ENCODE results near the gene WFIKKN1.

Gene WFIKKN1

GRCh38 chr16:630815-631405 lies at the start of gene WFIKKN1:
TSS of gene WFIKKN1 (plus strand) at chr16:630985. CDS start at chr16:631254, 269 bp downstream.
- H3K27me3 ChIP-seq (ENCODE audit: control insufficient read depth, insufficient read depth, low read length) = no peaks in the 10 kb centered on the region
- H3K9me3 ChIP-seq (ENCODE audit: control insufficient read depth, low read depth, low read length) = no peaks in the 10 kb centered on the region
- peak within 1 kb of the TSS; percentile 41 for H3K27ac ChIP-seq (ENCODE audit: low read length)
- H3K9ac ChIP-seq (ENCODE audit: low read length) = peak within 1 kb of the TSS; percentile 24
- H3K4me1 ChIP-seq (ENCODE audit: control insufficient read depth, low read depth, low read length) = peaks cover 11% of the 10 kb centered on the region
- no peaks in the 10 kb centered on the region for H3K36me3 ChIP-seq (ENCODE audit: control insufficient read depth, low read depth, low read length)
- peak within 1 kb of the TSS; percentile 34 for H3K4me3 ChIP-seq (ENCODE audit: low read length)

GRCh38 chr16:582218-582613 lies 48.6 kb upstream of the WFIKKN1 start:
- H3K27ac ChIP-seq (ENCODE audit: low read length) = no peak overlapping the region
- no peak overlapping the region for H3K9ac ChIP-seq (ENCODE audit: low read length)
- no peaks in the 10 kb centered on the region for H3K9me3 ChIP-seq (ENCODE audit: control insufficient read depth, low read depth, low read length)
- H3K4me1 ChIP-seq (ENCODE audit: control insufficient read depth, low read depth, low read length) = peaks cover 11% of the 10 kb centered on the region
- no peak overlapping the region for H3K4me3 ChIP-seq (ENCODE audit: low read length)
- no peaks in the 10 kb centered on the region for H3K36me3 ChIP-seq (ENCODE audit: control insufficient read depth, low read depth, low read length)
- peaks cover 21% of the 10 kb centered on the region for H3K27me3 ChIP-seq (ENCODE audit: control insufficient read depth, insufficient read depth, low read length)

- H3K9me3 ChIP-seq (ENCODE audit: control insufficient read depth, low read depth, low read length) = no peaks in the 10 kb centered on the region
- H3K27ac ChIP-seq (ENCODE audit: low read length) = no peak overlapping the region
Measured at GRCh38 chr16:582614-583331, 48.0 kb upstream of the WFIKKN1 start.

GRCh38 chr16:583470-583814 lies 47.3 kb upstream of the WFIKKN1 start:
- H3K27me3 ChIP-seq (ENCODE audit: control insufficient read depth, insufficient read depth, low read length) = peaks cover 27% of the 10 kb centered on the region
- H3K36me3 ChIP-seq (ENCODE audit: control insufficient read depth, low read depth, low read length) = no peaks in the 10 kb centered on the region
- no peak overlapping the region for H3K4me3 ChIP-seq (ENCODE audit: low read length)
- no peaks in the 10 kb centered on the region for H3K9me3 ChIP-seq (ENCODE audit: control insufficient read depth, low read depth, low read length)
- peaks cover 11% of the 10 kb centered on the region for H3K4me1 ChIP-seq (ENCODE audit: control insufficient read depth, low read depth, low read length)
- H3K27ac ChIP-seq (ENCODE audit: low read length) = no peak overlapping the region
- H3K9ac ChIP-seq (ENCODE audit: low read length) = no peak overlapping the region

More at GRCh38 chr16:582614-583331, 48.0 kb upstream of the WFIKKN1 start:
- Histone ChIP-seq H3K27me3 (ENCODE audit: control insufficient read depth, insufficient read depth, low read length) (peaks cover 26% of the 10 kb centered on the region), H3K4me3 (ENCODE audit: low read length) (no peak overlapping the region), H3K9ac (ENCODE audit: low read length) (no peak overlapping the region), H3K4me1 (ENCODE audit: control insufficient read depth, low read depth, low read length) (peaks cover 11% of the 10 kb centered on the region), H3K36me3 (ENCODE audit: control insufficient read depth, low read depth, low read length) (no peaks in the 10 kb centered on the region)

GRCh38 chr16:583815-584591 lies 46.8 kb upstream of the WFIKKN1 start:
- Histone ChIP-seq H3K4me3 (ENCODE audit: low read length) (peak overlapping the region; percentile 21), H3K27ac (ENCODE audit: low read length) (no peak overlapping the region), H3K9me3 (ENCODE audit: control insufficient read depth, low read depth, low read length) (no peaks in the 10 kb centered on the region), H3K36me3 (ENCODE audit: control insufficient read depth, low read depth, low read length) (no peaks in the 10 kb centered on the region), H3K4me1 (ENCODE audit: control insufficient read depth, low read depth, low read length) (peaks cover 11% of the 10 kb centered on the region), H3K27me3 (ENCODE audit: control insufficient read depth, insufficient read depth, low read length) (peaks cover 27% of the 10 kb centered on the region), H3K9ac (ENCODE audit: low read length) (no peak overlapping the region)

- no peak overlapping the region for H3K9ac ChIP-seq (ENCODE audit: low read length)
Measured at GRCh38 chr16:585351-585750, 45.4 kb upstream of the WFIKKN1 start.

GRCh38 chr16:586047-586644 lies 44.6 kb upstream of the WFIKKN1 start:
- H3K9ac ChIP-seq (ENCODE audit: low read length) = no peak overlapping the region
- peaks cover 35% of the 10 kb centered on the region for H3K27me3 ChIP-seq (ENCODE audit: control insufficient read depth, insufficient read depth, low read length)
- H3K4me3 ChIP-seq (ENCODE audit: low read length) = no peak overlapping the region
- no peaks in the 10 kb centered on the region for H3K36me3 ChIP-seq (ENCODE audit: control insufficient read depth, low read depth, low read length)
- no peaks in the 10 kb centered on the region for H3K9me3 ChIP-seq (ENCODE audit: control insufficient read depth, low read depth, low read length)
- peaks cover 11% of the 10 kb centered on the region for H3K4me1 ChIP-seq (ENCODE audit: control insufficient read depth, low read depth, low read length)
- no peak overlapping the region for H3K27ac ChIP-seq (ENCODE audit: low read length)

More at GRCh38 chr16:585351-585750, 45.4 kb upstream of the WFIKKN1 start:
- H3K27ac ChIP-seq (ENCODE audit: low read length) = no peak overlapping the region
- H3K36me3 ChIP-seq (ENCODE audit: control insufficient read depth, low read depth, low read length) = no peaks in the 10 kb centered on the region
- no peaks in the 10 kb centered on the region for H3K9me3 ChIP-seq (ENCODE audit: control insufficient read depth, low read depth, low read length)
- H3K4me3 ChIP-seq (ENCODE audit: low read length) = no peak overlapping the region
- peaks cover 11% of the 10 kb centered on the region for H3K4me1 ChIP-seq (ENCODE audit: control insufficient read depth, low read depth, low read length)
- H3K27me3 ChIP-seq (ENCODE audit: control insufficient read depth, insufficient read depth, low read length) = peaks cover 27% of the 10 kb centered on the region

- H3K9ac ChIP-seq (ENCODE audit: low read length) = no peak overlapping the region
- no peaks in the 10 kb centered on the region for H3K9me3 ChIP-seq (ENCODE audit: control insufficient read depth, low read depth, low read length)
Measured at GRCh38 chr16:586645-587590, 43.9 kb upstream of the WFIKKN1 start.

GRCh38 chr16:588639-588888 lies 42.2 kb upstream of the WFIKKN1 start:
- Histone ChIP-seq H3K9me3 (ENCODE audit: control insufficient read depth, low read depth, low read length) (no peaks in the 10 kb centered on the region), H3K4me1 (ENCODE audit: control insufficient read depth, low read depth, low read length) (peaks cover 5% of the 10 kb centered on the region), H3K4me3 (ENCODE audit: low read length) (peak overlapping the region; percentile 86), H3K27me3 (ENCODE audit: control insufficient read depth, insufficient read depth, low read length) (peaks cover 44% of the 10 kb centered on the region), H3K27ac (ENCODE audit: low read length) (peak overlapping the region; percentile 41), H3K36me3 (ENCODE audit: control insufficient read depth, low read depth, low read length) (peaks cover 5% of the 10 kb centered on the region), H3K9ac (ENCODE audit: low read length) (peak overlapping the region; percentile 89)

More at GRCh38 chr16:586645-587590, 43.9 kb upstream of the WFIKKN1 start:
- Histone ChIP-seq H3K27ac (ENCODE audit: low read length) (no peak overlapping the region), H3K27me3 (ENCODE audit: control insufficient read depth, insufficient read depth, low read length) (peaks cover 42% of the 10 kb centered on the region), H3K36me3 (ENCODE audit: control insufficient read depth, low read depth, low read length) (no peaks in the 10 kb centered on the region), H3K4me1 (ENCODE audit: control insufficient read depth, low read depth, low read length) (peaks cover 11% of the 10 kb centered on the region), H3K4me3 (ENCODE audit: low read length) (no peak overlapping the region)

GRCh38 chr16:588889-589657 lies 41.7 kb upstream of the WFIKKN1 start:
- peak overlapping the region; percentile 89 for H3K9ac ChIP-seq (ENCODE audit: low read length)
- no peaks in the 10 kb centered on the region for H3K9me3 ChIP-seq (ENCODE audit: control insufficient read depth, low read depth, low read length)
- H3K27me3 ChIP-seq (ENCODE audit: control insufficient read depth, insufficient read depth, low read length) = peaks cover 44% of the 10 kb centered on the region
- peak overlapping the region; percentile 86 for H3K4me3 ChIP-seq (ENCODE audit: low read length)
- peak overlapping the region; percentile 94 for H3K27ac ChIP-seq (ENCODE audit: low read length)
- peaks cover 5% of the 10 kb centered on the region for H3K36me3 ChIP-seq (ENCODE audit: control insufficient read depth, low read depth, low read length)
- H3K4me1 ChIP-seq (ENCODE audit: control insufficient read depth, low read depth, low read length) = peaks cover under 1% of the 10 kb centered on the region
